ENCODE results near the gene B3GALNT1.
"Not testable (repeated sequence)": the region's sequence is repeated elsewhere in the genome, so short reads cannot be mapped to it uniquely, and the experiment has no call there.

The B3GALNT1 gene

DNA sequence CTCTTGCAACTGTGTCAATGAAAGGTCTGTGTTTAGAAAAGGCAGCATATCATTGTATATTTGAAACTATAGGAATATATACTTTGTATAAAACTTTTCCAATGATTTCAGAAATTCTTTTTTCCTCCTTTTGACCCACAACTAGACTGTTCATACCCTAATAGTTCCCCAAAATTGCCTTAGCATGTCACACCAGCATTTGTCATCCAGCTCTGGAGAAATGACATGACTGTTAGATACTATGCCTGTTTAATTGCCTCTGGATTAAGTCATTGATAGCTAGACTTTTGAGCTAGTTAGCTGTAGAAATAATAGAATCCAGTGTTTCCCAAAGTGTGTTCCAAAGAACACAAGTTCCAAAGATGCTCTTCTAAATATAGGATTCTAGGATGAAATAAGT is 32.4 kb downstream of the B3GALNT1 start:
- DNase-seq, result no peak

DNA sequence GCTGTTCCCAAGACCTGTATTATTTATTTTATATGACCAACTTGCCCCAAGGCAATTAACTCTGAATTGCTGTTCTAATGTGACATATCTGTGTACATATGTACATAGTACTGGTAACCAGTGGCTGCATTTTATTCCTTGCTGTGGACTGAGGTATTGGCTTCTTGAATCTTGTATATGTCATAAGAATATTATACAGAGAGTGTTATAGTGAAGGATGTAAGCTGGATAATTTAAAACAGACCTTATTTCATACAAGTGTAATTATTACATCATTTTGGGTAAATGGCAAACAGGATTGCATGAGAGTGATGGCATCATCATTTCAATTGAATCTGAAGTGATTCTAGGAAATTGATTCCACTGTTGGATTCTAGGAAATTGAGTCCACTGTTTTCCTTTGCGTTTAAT is 32.9 kb downstream of the B3GALNT1 start:
- no peak for DNase-seq

DNA sequence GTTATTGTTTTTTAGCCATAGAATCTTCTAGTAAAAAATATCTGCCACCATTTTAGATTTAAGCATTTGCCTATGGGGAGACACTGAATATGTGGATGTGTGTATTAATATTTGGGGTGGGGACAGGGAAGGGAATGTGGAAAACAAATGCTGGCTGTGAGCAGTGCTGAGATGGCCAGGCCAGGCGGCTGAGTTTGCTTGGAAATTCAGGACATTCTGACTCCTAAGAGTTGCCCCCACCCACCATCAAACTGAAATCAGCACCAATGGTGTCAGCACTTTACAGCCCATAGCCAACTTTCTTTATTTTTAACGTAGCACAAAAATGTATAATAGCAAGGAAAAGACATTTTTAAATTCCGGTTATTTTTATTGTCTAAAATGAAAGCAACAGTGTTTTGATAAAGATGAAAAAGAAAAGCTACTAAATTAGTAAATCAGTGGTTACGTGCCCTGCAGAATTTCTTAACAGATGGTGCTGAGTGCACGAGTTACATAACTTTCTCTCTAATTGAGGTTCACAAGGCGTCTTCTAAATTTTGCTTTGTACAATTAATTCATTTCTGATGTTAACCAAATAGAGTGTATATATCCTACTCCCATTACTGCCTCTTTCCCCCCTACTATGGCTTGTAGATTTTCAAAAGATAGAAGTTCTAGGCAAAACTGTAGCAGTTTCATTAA is 34.0 kb downstream of the B3GALNT1 start:
- DNase-seq, result no peak

DNA sequence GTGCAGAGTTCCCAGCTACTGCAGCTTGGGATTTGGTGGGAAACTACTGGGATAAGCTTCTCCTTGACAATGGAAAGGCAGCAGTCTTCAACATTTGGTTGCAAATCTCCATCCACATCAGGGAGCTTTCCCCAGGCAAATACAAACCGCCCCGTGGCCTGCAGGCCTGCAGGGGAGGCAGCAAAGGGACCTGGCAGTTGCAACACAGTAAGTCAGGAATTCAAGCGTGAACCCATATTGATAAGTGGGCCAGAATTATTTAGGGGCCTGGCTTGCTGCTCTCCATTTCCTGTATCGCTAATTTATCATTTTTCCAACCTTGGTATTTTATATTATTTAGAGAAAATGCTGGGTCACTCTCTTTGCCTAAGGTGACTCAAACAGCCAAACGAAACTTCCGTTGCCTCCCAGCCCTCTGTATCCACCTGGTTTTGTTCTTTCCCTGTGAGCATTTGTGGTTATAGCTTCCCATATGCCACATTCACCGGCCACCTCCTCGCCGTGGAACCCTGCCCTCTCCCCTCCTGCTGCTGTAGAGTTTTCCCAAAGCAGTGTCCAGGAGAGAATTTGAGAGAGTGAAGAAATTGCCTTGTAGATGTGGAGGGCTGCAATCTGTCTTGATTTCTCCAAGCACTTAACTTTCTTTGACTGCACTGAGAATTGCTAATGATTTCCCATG is 34.8 kb downstream of the B3GALNT1 start:
- no peak for DNase-seq

DNA sequence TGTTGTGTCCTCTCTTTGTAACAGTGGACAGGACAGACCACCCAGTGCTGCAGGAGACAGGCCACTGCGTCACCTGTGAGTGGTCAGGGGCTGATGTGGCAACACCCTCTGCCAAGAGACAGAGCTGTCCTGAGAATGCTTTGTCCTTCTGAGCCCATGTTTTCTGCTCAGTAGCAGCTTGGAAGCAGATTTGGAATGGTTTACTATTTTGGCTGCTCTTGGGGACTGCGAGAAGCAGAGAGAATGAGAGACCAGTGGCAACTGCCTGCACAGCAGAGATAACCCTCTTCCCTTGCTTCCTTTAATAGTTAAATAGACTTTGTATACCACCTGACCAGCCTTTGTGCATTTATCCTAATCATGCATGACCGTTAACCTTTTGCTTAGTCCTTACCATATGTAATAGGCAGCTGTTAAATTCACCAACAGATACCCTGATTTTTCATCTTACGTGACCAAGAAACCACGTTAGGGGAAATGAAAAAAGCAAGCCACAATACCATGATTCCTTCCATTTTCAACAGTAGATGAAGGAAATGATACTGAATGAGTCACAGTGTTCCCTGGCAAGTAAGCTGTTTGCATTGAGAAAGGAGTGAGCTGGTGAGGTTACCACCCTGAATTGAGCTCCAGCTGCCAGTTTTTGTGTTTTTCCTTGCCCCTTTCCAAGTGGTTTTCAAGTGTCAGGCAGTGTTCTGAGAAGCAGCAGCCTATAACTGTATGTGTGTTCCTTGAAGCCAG is 35.5 kb downstream of the B3GALNT1 start:
- peak; percentile 80 for DNase-seq

DNA sequence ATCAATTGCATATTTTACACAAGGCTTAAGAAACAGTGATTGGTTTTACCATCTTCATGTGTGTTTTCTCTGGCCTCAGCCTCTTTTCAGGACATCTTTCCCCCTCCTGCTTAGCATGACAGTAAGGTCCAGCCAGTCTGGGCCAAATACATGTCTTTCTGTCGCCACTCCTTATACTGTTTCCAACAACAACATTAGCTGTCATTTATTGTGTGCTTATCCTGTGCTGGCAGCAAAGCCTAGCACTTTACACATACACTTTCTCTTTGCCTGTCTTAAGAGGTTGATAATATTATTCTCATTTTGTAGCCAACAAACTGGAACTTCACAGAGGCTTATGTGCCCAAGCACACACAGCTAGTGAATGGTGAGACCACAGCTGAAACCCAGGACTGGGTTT is 37.8 kb downstream of the B3GALNT1 start:
- DNase-seq, result no peak

DNA sequence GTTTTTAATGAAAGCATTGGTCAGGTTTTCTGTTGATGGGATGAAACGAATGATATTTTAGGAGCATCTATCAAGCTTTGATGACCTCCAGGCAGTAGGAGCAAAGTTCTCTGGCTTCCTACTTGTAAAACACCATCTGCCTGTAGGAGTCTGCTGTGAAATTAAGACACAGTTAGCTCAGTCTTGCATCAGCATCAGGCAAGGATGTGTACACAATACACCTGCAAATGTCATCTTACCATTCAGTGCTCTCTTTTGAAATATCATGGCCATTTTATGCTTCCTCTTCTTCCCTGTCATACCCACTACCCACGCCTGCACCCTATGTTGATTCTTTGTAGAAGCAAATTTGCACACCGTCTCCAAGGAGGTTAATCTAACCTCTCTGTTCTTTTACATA is 38.2 kb downstream of the B3GALNT1 start:
- DNase-seq, result peak; percentile 17

DNA sequence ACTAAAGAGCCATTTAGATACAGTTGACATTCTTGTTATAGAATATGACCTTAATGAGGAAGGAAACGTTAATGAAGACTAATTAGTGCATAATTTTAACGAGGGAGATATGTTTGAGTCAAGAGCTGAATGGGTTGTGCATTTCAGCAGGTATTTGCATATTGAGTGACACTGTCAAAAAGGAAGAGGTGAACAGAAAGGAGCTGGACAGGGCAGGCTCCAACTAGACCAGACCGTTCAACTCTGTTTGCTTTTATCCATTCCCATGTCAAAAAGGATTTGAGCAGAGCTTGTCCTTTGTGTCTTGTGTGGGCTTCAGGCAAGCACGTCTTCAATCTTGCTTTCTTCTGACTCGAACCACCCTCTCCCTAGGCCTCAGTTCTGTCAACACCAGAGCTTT is 40.7 kb downstream of the B3GALNT1 start:
- no peak for DNase-seq

DNA sequence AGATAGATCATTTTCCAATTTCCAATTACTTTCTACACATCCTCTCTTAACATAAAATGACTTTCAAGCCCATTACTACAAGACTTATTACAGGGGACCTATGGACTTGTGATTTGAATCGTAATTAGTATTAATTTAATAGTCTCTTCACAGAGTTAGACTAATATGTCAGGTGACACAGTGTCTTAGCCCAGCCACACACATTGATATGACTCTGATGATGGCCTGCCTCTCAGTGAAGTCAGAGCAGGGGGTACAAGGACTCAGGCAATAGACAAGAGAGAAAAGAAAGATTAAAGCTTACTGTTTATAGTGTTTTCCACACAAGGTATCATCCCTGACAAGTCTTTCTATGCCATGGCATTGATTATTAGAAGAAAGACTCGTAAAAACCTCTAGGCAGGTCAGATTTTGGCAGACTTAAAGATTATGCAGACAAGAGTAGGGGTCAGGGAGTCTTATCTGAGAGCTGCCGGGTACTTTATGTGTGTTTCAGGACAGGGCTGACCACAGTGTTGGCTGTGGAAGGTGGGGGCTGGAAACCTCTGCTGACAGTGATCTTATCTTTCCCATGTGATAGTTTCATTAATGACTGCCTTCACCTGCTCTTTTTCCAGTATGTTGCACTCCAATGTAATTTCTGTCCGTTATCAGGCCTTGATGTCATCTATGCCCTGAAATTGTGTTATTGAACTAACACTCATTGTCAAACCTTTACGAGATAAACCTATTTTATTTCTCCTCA is 50.1 kb downstream of the B3GALNT1 start:
- DNase-seq, result no peak

DNA sequence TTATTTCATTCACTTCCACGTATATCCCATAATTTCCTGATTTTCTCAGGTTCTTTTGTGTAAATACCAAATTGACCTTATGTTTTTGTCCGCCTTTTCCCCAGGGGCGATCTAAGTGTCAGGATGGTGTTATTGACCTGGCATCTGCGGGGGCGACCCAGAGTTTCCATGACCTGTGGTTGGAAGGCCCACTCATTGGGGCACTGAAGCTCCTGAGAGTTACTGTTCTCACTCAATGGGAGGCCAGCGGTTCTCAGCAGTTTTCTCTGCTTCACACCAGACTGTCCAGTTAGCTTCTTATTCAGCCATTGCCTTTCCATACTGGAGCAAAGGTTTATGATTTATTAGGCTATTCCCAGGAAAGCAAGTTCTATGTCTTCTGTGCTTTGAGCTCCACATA is 53.3 kb downstream of the B3GALNT1 start:
- no peak for DNase-seq

DNA sequence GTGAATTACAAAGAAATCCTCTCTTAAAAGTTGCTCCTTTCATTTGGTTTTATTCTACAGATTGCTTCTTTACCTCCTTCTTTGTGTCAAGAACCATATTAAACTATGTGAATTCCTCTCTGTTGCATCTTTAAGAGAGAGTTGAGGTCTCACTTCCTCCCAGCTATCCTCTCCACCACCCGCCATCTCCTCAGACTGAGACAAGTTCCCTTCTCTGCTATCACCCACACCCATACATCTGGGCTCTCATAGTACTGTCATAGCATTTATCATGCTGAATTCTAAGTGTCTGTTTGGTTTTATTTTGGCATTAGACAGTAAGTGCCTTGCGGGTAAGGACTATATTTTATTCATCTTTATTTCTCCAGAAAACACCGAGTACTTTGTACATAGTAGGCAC is 54.2 kb downstream of the B3GALNT1 start:
- DNase-seq, result no peak

DNA sequence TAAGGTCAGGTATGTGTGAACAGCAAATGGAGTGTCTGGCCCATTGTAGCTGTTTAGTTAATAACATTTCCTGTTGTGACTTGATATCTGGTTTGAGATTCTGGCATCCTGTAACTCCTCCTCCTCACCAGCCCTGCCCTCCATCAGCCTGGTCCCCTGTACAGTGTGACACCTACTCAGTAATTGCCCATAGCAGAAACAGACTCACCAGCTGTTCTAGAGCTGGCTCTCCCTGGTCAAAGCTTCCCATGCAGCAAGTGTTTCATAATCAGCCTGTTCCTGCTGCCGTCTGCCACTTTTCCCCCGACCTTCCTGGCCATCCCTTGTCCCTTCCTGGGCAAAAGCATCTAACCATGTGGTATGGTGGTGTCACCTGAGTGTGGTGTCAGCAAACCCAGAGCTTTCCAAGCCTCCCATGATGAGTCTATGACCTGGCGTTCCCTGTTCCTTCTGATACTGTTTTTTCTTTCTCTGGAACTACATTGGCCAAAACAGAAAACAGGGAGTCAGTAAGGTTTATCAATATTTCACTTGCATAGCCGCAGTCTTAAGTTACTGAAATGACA is 55.4 kb downstream of the B3GALNT1 start:
- DNase-seq, result no peak

DNA sequence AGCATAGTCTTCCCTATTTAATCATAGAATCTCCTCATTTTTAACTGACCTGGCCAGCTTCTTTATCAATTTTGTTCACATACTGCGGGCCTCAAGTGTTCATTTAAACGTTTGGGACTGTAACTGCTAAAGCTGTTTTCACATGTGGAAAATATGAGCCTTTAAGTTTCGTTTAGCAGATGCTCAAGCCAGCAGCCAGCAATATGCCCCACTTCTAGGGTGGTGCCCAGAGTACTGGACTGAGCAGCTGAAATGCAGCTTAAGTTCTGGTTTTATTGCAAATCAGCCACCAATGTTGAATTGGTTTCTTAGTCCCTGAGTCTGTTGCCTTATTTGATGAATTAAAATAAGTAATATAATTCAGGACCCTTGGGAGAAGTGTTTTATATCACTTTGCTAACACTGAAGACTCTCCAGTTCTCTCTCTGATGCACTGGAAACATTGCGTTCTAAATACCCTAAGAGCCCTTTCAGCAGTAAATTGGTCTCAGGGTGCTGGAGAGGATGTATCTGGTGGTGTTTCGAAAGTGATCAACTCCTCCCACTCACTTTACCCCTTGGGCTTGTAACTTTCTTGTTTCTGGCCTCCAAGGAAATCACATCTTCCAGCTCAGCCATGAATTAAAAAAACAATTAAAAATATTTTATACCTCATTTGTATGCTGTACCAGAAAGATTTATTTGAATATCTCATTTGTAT is 61.7 kb downstream of the B3GALNT1 start:
- no peak for DNase-seq

DNA sequence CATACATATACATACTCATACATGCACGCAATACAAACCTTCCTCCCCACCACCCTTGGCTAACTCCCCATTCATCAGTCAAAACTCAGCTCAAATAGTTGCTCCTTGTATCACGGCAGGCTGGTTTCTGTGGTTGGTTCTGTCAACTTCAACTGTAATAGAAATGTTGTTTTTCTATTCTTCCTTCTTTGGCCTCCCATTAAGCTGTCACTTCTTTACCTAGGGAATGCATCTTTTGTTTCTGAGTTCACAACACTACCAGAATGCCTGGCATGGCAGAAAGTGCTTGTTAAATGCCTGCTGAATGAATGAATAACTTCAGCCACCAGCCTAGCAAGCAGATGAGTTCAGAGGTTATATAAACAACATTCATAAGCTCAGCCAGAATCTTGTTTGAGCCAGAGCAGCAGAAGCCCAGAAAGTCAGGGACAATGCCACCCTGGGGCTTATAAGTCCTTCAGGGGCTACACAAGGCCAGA is 63.1 kb downstream of the B3GALNT1 start:
- DNase-seq, result no peak

DNA sequence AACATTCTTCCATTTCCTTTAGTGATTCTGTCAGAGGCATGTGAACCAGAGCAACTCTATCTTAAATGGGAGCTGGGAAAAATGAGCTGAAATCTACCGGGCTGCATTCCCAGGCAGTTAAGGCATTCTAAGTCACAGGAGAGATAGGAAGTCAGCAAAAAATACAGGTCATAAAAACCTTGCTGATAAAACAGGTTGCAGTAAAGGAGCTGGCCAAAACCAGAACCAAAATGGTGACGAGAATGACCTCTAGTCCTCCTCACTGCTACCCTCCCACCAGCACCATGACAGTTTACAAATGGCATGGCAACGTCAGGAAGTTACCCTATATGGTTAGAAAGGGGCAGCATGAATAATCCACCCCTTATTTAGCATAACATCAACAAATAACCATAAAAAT is 66.4 kb downstream of the B3GALNT1 start:
- no peak for DNase-seq

DNA sequence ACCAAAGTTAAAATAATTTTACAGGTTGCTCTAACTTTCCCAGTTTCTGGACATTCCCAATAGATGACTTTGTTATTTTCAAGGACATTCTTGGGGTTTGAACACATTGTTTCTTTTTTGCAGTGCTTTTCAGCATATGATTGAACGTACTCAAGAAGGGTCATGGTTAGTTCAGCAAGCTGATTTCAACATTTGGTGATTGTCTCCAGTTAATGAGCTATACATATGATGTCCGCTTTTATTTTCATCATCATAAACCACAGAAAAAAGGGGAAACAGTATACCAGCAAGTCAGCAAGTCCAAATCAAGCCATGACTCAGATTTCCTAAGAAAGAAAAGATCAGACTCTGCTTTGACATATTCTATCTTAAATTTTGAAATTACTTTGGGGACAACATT is 69.4 kb downstream of the B3GALNT1 start:
- DNase-seq, result no peak

DNA sequence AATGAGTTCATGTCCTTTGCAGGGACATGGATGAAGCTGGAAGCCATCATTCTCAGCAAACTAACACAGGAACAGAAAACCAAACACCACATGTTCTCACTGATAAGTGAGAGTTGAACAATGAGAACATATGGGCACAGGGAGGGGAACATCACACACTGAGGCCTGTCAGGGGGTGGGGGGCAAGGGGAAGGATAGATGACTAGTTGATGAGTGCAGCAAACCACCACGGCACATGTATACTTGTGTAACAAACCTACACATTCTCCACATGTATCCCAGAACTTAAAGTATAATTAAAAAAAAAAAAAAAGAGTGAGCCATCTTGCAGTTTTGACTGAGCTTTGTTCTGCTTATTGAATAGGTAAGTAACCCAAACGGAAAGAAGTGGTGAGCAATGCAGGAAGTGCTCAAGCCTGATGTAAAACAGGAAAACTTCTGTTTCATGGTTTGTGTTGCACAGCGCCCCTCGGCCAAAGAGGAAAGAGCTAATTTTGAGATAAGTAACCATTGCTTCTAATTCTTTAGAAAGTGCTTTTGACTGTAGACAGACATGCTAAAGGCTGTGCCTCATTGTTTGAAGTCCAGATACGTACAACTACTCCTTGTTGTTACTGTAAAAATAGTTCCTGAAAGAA is 70.1 kb downstream of the B3GALNT1 start:
- not testable (repeated sequence) for DNase-seq

All from NCI-H2107 (cell line).